VCaP (cell line): ENCODE data around the gene TMPRSS9.

Source experiments
- H3K27ac ChIP-seq: fragments of 450-650 bp; 2 replicates; pipeline ENCODE4 v1.5.1; 2017
- CTCF ChIP-seq: fragments of 450-650 bp; conservative IDR thresholded peaks from 2 replicates; pipeline ENCODE4 v1.5.1; 2017; ENCODE audit warnings: mild to moderate bottlenecking, moderate library complexity

The TMPRSS9 gene

GRCh38 chr19:2334986-2335846 lies 24.8 kb upstream of the TMPRSS9 start:
- no peak for TF ChIP-seq CTCF

GRCh38 chr19:2335848-2336247 lies 24.2 kb upstream of the TMPRSS9 start:
- H3K27ac ChIP-seq = no peak overlapping the region
- TF ChIP-seq CTCF = no peak

More at GRCh38 chr19:2334986-2335846, 24.8 kb upstream of the TMPRSS9 start:
- no peak overlapping the region for H3K27ac ChIP-seq

- no peak for TF ChIP-seq CTCF
- no peak overlapping the region for H3K27ac ChIP-seq
These were observed 23.3 kb upstream of the TMPRSS9 start for GRCh38 chr19:2336528-2337328.

- TF ChIP-seq CTCF = no peak
- no peak overlapping the region for H3K27ac ChIP-seq
These were observed 22.7 kb upstream of the TMPRSS9 start for GRCh38 chr19:2337329-2337707.

GRCh38 chr19:2338055-2338615 lies 21.9 kb upstream of the TMPRSS9 start:
- TF ChIP-seq CTCF = no peak
- H3K27ac ChIP-seq = no peak overlapping the region

GRCh38 chr19:2338751-2339643 lies 21.1 kb upstream of the TMPRSS9 start:
- no peak for TF ChIP-seq CTCF

More at GRCh38 chr19:2338751-2339643, 21.1 kb upstream of the TMPRSS9 start:
- no peak overlapping the region for H3K27ac ChIP-seq
